HG03097 (cell line): ENCODE data around the gene ULBP1.
"Not testable (repeated sequence)": the region's sequence is repeated elsewhere in the genome, so short reads cannot be mapped to it uniquely, and the experiment has no call there.

Experiments
- ATAC-seq: cut with Tn5 transposase; IDR thresholded peaks from one replicate; pipeline ENCODE4 v1.9.1; 2021; ENCODE audit not compliant: unreplicated experiment, low FRiP score

Gene ULBP1

DNA sequence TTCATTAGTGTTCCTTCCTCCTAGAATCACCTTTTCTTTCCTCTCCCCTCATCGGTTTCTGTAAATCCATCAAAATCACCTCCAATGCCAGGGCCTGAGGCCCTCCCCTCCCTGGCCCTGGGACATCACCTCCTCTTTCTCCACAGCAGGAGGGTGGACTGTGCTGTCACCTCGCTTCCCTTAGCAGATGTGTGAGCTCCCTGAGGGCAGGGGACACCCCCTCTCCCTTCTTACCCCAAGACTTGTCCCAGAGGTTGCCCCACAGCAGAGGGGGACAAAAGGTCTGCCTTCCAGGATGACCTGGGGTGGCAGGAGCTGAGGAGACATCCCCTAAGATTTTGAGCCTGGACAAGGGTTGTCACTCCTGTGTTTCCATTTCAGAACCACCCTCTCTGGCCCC lies 5.9 kb downstream of the ULBP1 start:
- no peak for ATAC-seq

DNA sequence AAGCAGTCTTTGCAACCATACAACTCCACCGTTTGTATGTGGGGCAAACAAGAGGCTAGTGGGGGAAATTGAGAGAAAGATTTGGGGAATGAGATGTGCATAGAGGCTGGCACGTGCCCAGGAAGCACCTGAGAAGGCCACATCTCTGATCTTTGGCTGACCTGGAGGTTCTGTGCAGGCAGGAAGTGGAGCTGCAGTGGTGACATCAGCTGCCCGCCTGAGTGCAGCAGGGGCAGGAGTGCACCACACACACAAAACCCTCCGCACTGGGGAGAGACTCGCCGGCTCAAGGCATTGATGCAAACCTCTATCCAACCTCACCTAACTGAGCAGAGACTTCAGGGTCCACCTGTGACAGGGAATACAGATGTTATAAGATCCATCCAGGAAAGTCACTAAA lies 10.7 kb downstream of the ULBP1 start:
- not testable (repeated sequence) for ATAC-seq

DNA sequence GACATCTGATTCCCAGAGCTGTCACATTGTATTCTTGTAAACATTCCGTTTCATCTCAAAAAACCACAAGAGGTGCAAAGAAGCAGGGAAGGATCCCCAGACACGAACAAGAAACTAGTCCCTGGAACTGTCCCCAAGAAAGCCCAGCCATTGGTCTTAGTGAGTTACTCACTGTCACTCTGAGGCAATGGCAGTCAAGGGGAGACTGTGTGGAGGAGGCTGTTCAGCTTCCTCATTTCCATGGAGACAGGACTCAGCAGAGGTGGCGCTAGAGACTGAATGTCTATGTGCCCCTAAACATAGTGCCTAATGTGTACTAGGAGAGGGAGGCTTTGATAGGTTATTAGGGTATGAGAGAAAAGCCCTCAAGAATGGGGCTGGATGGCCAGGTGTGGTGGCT lies 11.1 kb downstream of the ULBP1 start:
- ATAC-seq: no peak

DNA sequence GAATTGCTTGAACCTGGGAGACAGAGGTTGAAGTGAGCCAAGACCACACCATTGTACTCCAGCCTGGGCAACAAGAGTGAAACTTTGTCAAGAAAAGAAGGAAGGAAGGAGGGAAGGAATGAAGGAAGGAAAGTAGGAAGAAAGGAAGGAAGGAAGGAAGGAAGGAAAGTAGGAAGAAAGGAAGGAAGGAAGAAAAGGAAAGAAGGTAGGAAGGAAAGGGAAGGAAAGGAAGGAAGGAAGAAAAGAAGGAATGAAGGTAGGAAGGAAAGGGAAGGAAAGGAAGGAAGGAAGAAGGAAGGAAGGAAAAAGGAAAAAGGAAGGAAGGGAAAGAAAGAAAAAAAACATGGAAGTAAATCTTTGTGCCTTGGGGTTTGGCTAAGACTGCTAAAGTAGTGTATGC lies 11.7 kb downstream of the ULBP1 start:
- no peak for ATAC-seq

DNA sequence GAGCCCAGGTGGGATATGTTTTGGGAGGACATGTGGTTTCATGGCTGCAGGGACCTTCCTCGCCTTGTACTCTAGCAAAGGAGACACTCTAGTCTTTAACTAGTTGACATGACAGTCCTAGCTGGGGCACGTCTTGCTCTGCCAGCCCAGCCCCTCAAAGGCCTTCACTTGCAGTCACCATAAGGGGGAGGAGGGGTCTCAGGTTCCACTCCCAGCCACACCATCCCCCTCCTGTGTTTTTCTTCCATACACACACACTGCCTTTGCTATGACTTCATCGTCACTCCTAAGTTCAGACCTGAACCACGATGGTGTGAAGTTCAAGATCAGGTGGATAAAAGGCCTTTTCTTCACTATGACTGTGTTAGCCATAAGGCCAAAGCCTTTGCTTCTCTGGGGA lies 13.5 kb downstream of the ULBP1 start:
- no peak for ATAC-seq

DNA sequence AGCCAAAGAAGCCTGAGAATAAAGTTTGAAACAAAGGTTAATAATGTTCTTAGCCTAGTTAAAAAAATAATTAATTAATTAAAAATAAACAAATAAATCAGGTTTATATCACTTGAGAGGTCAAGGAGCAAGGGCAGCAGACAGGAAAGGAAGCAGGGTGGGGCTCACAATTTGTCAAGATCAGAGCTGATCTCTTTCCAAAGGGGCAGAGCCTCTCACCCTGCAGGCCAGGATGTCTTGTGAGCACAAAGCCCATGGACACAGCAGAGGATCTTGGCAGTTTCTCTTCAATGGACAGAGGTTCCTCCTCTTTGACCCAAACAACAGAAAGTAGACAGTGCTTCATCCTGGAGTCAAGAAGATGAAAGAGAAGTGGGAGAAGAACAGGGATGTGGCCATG lies 14.9 kb downstream of the ULBP1 start:
- no peak for ATAC-seq

DNA sequence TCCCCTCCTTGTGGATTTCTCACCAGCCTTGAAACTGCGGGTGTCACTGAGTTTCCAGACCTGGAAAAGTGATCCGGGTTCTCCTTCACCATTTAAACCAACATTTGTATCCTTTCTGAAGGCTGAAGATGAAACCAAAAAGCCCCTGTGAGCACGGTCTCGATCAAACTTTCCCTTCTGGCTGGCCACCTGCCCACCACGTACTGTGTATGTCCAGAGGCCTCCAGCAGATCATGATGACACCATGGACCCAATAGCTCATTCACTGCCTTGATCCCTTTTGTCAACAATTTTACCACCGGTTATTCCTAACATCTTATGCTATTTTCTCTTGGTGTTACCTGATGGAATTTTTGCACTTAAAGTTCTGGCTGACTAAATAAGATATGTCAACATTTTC lies 15.6 kb downstream of the ULBP1 start:
- ATAC-seq: no peak

DNA sequence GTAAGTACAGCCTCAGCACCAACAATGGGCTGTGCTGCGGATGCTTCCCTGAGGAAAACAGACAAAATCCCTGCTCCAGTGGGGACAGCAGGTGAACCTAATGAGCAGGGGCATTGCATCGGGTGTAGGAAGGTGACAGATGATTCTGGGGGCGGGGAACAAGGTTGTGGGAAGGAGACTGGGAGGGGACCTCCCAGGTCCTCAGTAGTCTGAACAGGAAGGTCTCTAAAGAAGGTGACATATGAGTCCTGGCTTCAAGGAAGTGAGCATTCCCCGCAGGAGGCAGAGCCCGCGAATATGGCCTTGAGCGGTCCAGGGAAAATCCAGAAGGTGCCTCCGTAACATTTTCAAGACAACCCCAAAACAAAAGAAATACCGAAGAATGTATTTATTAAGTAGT lies 19.4 kb downstream of the ULBP1 start:
- ATAC-seq: no peak

DNA sequence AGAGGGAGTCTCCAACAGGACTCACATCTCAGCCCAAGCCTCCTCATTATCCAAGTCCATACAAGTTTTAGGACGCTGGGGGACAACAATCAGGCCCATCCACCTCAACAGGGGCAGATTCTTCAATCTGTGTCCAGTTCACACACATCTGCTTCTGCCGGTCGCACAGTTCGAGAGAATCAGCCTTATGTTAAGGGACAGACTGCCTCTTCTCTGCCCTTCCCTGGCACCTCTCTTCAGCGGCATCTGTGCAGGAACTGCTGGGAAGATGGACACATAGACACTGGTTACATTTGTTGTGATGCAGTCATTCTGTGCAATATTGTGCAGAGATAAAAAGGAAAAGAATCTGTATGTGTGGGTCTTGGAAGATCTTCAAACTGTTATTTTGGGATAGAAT lies 21.0 kb downstream of the ULBP1 start:
- ATAC-seq: no peak

DNA sequence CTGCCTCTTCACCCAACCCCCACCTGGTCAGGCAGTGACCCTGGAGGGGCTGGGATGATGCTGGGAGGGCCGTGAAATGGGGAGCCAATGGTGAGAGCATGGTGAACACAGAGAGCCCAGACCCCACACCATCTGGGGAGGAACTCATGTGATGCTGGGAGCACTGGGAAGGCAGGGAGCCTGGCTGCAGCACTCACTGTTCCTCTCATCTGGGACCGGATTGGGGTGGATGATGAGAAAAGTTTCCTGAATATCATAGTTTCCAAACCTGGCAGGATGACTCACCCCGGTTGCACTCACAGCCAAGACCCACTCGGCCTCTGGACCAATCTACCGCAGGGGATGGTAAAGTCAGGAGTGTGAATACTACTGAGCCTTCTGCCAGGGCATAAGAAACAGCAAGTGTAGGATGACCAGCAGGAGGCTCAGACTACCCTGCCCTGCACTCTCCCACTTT lies 21.8 kb downstream of the ULBP1 start:
- no peak for ATAC-seq

DNA sequence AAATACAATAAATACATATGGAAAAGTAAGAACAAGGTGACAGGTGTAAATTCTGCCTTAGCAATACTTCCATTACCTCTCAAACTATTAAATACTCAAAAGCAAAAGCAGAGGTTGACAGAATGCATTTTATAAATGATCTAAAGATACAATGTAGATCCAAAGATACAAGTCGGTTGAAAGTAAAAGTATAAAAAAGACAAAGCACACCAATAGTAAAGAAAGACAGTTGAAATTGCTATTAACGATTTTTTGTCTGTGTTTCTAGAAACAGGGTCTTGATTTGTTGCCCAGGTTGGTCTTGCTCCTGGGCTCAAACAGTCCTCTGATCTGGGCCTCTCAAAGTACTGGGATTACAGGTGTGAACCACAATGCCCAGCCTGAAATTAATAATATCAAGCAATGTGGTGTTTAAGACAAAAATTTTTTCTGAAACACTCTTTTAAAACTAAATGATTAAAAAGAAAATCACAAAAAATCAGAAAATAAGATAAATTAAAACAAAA lies 23.9 kb downstream of the ULBP1 start:
- ATAC-seq: no peak

DNA sequence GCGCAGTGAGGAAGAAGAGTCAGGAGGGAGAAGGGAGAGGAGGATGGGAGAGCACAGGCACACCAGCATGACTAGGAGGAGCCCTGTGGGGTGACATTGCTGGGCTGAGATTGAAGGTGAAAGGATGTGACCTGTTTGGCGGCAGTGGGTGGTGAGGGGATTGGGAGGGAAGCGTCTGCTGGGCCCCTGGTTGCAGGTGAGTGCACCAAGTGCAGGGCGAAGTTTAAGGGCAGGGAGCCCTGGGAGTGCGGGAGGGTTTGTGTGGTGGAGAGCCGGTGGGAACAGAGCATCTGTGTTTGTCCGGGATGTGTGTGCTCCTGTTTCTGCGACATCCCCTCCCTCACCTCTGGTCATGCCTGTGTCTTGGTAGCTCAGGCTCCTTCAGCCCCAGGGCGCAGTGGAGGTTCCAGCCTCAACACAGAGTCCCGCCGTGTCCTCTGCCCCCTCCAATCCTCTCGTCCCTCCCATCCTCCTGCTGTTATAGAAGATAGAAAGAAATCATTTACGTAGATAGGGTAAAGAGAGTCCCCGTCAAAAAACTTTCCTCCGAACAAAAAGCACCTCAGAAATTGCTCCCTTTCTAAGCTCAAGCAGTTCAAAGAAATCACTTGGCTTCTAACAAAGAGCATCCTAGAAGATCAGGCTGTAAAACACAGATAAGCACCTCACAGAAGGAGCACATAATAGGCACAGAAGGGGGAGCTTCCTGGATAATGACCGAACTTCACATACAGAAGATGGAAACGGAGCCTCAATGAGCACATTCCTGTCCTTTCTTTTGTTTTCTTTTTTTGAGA lies 25.0 kb downstream of the ULBP1 start:
- ATAC-seq: no peak

DNA sequence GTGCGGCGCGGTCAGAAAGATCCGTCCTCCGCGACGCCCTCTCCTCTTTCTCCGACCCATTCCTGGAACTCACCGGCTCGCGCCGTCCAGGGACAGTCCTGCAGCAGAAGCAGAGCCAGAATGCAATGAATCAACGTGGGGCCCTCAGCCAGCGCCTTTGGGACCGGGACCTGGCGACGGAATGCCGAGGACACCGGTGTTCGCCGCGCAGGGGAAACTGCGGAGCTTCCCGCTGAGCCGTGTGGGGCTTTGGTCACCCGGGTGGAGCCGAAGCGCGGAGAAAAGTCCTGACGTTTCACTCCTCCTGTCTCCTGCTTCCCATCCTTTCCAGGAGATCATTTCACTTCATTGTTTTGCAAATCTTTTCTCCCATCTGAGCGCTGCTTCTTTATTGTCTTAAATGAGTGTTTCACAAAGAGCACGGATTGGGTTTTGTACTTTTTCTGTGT lies 26.5 kb downstream of the ULBP1 start:
- ATAC-seq: no peak

DNA sequence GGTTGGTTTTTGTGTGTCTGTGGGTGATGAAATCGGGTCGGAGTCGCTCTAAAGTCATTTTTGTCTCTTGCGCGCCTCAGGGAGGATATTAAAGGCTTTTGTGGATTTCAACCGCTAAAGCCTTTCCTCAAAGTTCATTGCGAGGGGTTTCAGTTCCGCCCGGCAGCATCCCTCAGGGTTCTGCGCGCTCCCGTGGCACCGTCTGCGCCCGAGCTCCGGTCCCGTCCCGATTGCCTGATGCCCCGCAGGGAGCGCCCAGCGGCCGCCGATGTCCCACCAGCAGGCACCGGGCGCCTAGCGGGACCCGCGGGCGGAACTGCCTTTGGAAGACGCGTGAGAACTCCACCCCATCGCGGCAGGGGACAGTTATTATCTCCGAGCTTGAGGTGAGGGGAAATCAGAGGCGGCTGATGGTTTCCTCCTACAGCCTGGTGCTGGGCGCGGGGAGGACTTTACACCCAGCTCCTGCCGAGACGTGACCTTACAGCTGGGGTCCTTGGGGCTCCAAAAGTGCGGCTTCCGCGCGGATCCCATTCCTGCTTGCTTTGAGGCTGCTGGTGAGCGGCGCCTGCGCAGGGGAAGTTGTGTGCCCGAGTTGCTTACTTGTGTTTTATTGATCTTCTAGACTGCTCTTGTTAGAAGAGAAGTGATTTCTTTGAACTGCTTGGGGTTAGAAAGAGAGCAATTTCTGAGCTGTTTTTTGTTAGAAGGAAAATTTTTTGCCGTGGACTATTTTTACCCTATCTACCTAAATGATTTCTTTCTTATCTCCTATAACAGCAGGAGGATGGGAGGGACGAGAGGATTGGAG lies 27.1 kb downstream of the ULBP1 start:
- no peak for ATAC-seq

DNA sequence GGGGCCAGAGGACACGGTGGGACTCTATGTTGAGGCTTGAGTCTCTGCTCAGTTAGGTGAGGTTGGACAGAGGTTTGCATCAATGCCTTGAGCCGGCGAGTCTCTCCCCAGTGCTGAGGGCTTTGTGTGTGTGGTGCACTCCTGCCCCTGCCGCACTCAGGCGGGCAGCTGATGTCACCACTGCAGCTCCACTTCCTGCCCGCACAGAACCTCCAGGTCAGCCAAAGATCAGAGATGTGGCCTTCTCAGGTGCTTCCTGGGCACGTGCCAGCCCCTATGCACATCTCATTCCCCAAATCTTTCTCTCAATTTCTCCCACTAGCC lies 27.7 kb downstream of the ULBP1 start:
- not testable (repeated sequence) for ATAC-seq

DNA sequence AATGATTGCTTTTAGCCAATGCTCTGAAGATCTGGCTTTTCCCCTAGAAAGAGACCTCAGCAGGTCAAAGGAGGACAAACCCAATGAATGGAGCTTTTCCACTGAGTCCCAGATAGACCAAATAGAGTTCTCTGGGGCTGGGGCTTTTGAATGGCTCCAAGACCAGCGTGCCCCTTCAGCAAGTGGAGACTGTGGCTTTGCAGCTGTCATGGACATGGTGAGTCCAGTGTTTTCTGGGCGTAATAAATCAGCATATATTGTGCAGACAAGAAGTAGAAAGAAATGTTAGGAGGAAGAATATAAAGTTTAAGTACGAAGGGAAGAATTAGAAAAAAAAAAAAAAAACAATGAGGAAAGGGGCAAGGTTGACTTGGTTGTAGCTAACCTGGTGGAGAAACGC lies 28.1 kb downstream of the ULBP1 start:
- ATAC-seq: no peak

DNA sequence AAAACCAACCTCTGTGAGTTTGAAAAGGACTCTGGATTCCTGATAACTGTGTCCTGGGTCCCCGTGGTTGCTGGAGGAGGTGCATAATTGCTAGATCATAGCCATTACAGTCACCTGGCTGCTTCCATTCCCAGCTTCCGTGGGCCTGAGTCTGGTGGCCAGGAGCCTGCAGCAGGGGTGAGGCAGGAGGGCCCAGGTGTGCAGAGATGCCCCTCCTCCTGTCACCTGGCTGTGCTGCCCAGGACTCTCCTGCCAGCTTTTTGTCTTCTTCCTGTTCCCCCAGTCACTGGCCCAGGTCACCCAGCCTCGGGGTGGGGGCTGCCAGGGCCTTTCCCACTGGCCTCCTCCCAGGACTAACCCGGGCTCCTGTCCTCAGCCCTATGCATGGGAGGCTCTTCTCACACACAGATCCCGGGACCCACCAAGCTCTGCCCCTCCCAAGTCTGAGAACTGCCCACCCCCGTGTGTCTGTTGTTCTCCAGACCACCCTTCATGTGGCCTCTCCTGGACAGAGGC lies 31.6 kb downstream of the ULBP1 start:
- no peak for ATAC-seq

DNA sequence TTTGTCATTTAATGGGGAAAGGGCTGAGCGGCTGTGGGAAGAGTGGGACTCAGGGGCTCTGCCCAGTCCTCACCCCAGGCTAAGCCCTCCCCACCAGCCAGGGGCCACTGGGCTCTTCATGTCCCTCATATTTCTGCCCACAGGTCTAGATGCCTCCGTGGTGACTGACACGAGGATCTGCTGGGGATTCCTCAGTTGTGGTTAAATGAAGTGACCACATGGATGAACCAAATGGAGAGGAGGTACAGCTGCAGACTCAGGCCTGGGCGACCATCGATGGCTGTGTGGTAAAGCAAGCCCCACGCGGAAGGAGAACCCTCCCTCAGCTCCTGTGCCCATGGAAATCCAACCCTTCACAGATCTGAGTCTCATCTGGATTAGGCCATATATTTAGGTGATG lies 32.2 kb downstream of the ULBP1 start:
- ATAC-seq: no peak

DNA sequence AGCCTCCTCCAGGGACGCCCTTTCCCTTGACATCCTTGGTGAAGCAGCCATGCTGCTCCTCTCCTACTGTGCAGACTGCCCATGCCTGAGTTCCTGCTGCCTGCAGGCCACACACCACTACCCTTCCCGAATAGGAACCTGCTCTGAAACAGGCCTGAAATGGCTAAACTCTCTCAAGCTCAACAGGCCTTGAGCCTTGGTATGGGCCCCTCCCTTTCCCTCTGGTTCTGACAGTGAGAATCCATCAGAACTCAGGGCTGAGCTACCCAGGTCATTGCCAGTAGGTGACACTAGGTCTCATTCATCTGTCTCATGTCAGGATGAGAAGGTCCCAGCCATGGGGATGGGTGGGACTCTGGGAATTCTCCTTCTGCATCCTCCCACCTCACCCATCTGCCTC lies 35.9 kb downstream of the ULBP1 start:
- ATAC-seq: no peak

DNA sequence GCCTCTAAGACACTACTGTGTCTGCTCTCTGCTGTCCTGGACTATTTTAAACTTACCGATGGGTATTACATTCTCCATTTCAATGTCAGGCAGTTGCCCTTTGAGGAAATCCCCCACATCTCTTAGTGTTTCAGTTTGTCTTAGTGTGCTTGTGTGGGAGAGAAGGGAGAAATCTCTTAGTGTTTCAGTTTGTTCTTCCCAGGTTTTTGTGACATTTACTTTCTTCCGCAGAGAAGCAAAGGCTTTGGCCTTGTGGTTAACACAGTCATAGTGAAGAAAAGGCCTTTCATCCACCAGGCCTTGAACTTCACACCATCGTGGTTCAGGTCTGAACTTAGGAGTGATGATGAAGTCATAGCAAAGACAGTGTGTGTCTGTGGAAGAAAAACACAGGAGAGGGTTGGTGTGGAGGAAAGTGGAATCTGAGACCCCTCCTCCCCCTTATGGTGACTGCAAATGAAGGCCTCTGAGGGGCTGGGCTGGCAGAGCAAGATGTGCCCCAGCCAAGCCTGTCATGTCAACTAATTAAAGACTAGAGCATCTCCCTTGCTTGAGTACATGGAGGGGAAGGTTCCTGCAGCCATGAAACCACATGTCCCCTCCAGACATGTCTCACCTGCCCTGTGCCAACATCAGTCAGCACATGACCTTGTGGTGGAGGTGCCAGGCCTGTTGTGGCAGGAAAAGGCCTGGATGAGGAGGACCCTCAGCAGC lies 37.7 kb downstream of the ULBP1 start:
- no peak for ATAC-seq

DNA sequence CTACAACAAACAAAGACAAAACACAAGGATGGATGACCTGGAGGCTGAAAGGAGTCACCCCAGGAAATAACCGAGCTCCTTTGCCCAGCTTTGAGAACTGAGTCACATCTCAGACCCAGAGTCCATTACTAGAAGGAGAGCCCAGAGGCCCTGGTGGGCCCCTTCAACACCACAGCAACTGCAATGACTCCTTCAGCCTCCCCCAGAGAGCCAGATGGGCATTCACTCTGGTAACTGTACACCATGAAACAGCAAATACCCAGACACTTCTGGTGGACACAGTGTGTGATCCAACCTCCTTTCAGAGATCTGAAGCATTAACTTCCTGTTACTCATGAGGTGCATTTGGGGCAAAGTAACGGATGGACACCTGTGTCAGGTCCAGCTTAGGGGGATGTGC lies 39.0 kb downstream of the ULBP1 start:
- ATAC-seq: no peak
